Measurements from ENCODE around the gene SEPTIN5. TPM values are rescaled to one million over a fixed set of nuclear protein-coding genes. Genes with fewer than 3 reads are reported as not detected.
A peak's percentile ranks its signal among the peaks of the same experiment; 100 is the strongest.

Gene SEPTIN5
- polyA plus RNA-seq, 2 of the 4 experiments (the other 2 are of a cell fraction), result 4.6 to 12.6 TPM

DNA sequence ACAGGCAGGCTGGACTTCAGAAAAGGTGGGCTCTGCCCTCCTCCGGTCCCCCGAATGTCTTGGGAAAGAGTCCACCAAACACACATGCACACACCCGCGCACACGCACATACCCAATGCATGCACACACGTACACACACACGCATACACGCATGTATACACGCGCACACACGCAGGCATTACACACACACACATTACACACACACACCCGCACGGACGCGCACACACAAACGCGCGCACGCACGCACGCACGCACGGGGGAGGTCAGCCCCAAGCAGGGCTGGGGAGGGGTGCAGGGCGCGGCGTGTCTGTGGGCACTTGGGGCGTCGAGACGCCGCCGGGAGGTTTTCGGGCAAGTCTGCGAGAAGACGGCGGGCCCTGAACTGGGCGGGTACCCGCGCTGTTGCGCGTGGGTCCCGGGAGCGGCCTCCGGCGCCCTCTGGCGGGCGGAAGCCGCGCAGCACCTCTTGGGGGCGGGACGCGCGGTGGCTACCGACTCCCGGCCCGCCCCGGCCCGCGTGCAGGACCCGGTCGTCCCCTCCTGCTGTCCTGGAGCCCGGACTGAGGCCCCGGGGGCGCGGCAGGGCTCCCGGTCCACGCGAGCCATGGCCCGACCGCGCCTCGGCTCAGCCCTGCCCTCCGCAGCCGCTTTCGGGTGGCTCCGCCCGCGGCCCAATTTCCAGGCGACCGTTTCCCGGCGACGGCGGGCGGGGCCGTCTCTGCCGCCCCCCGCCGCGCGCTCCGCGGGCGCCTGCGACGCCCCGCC, 3.6 kb downstream of the SEPTIN5 start:
- no peak for TF ChIP-seq FOSL2 (IDR thresholded peaks at IDR 0.05)
- TF ChIP-seq FOSL2 (CRISPR knock-in tag; IDR thresholded peaks at IDR 0.05), result no peak
- 0 out of 2 replicates have a peak, but pooled peaks have one; percentile 33 for TF ChIP-seq MYC (IDR thresholded peaks at IDR 0.05; ENCODE audit: borderline replicate concordance, low read length)
- TF ChIP-seq, protein P1, sequence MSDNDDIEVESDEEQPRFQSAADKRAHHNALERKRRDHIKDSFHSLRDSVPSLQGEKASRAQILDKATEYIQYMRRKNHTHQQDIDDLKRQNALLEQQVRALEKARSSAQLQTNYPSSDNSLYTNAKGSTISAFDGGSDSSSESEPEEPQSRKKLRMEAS (IDR thresholded peaks at IDR 0.05), result peak; percentile 73
- TF ChIP-seq KDM5A (IDR thresholded peaks at IDR 0.05), result no peak
- TF ChIP-seq RAD21 (conservative IDR thresholded peaks at IDR 0.05 in 1 of 2, IDR thresholded peaks at IDR 0.05 in 1 of 2), result peak; percentile 46 to 79; a peak in 4 of 5 replicates
- TF ChIP-seq EP300 (IDR thresholded peaks at IDR 0.05), result no peak
- TF ChIP-seq RARB (CRISPR knock-in tag; IDR thresholded peaks at IDR 0.05), result no peak
- peak; percentile 72 for TF ChIP-seq SMC3 (IDR thresholded peaks at IDR 0.05)
- TF ChIP-seq, protein P2, sequence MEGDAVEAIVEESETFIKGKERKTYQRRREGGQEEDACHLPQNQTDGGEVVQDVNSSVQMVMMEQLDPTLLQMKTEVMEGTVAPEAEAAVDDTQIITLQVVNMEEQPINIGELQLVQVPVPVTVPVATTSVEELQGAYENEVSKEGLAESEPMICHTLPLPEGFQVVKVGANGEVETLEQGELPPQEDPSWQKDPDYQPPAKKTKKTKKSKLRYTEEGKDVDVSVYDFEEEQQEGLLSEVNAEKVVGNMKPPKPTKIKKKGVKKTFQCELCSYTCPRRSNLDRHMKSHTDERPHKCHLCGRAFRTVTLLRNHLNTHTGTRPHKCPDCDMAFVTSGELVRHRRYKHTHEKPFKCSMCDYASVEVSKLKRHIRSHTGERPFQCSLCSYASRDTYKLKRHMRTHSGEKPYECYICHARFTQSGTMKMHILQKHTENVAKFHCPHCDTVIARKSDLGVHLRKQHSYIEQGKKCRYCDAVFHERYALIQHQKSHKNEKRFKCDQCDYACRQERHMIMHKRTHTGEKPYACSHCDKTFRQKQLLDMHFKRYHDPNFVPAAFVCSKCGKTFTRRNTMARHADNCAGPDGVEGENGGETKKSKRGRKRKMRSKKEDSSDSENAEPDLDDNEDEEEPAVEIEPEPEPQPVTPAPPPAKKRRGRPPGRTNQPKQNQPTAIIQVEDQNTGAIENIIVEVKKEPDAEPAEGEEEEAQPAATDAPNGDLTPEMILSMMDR (IDR thresholded peaks at IDR 0.05), result peak; percentile 82
- TF ChIP-seq, protein P3, sequence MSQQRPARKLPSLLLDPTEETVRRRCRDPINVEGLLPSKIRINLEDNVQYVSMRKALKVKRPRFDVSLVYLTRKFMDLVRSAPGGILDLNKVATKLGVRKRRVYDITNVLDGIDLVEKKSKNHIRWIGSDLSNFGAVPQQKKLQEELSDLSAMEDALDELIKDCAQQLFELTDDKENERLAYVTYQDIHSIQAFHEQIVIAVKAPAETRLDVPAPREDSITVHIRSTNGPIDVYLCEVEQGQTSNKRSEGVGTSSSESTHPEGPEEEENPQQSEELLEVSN (IDR thresholded peaks at IDR 0.05; ENCODE audit: borderline replicate concordance, low read depth), result peak; percentile 57; the same call in 1 of the 2 replicates
- POLR2A ChIA-PET, result no interaction called here
- 45% methylated on average over 13 of the region's 96 CpGs for WGBS (ENCODE audit: missing lambda C conversion rate)
- Histone ChIP-seq H3K9me3 (no peaks in the 10 kb centered on the region), H3K4me2 (peak overlapping the region; percentile 93), H3K4me1 (peaks cover 9% of the 10 kb centered on the region; the same call in 1 of the 3 replicates), H3K27ac (peak overlapping the region; percentile 80 to 92), H3K4me3 (peak overlapping the region; percentile 45)
- DNase-seq (ENCODE audit: low read depth in 1 of 2, low spot score in 1 of 2) (peak; percentile 55 to 65), ATAC-seq (peak; percentile 67 to 88), FAIRE-seq (no peak)
- CTCF ChIA-PET, result interaction anchor here (1.0 to 2.9 kb wide), 7 partner anchors 8 to 88 kb away, joined by 3 to 13 read pairs (median 4); no protein-coding TSS in a partner anchor

DNA sequence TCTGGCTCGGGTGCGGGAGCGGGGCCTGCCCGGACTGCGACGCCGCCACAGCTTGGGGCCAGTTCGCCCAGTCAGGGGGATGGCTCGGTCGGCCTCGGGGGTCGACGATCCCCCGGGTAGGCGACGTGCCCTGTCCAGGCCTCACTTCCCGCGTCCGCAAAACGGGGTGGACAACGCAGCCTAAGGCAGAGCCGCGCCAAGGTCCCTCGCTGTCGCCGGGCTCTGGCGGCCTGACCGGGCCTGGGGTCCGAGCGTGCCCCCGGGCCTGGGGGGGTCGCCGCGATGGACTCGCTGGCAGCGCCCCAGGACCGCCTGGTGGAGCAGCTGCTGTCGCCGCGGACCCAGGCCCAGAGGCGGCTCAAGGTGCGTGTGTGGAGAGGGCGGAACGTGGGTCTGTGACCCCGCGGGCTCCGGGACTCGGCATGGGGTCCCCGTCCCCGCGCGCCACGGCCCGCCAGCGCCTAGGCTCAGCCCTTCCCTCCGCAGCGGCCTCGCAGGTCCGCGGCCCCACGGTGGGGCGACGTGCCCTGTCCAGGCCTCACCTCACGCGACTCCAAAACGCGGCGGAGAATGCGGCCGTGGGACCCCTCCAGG, 4.2 kb downstream of the SEPTIN5 start:
- peak overlapping the region; percentile 93 for H3K4me2 ChIP-seq
- H3K27ac ChIP-seq, result peak overlapping the region; percentile 80 to 92
- TF ChIP-seq CHD2 (IDR thresholded peaks at IDR 0.05; ENCODE audit: low read length, partially characterized antibody), result no peak
- TF ChIP-seq, protein P4, sequence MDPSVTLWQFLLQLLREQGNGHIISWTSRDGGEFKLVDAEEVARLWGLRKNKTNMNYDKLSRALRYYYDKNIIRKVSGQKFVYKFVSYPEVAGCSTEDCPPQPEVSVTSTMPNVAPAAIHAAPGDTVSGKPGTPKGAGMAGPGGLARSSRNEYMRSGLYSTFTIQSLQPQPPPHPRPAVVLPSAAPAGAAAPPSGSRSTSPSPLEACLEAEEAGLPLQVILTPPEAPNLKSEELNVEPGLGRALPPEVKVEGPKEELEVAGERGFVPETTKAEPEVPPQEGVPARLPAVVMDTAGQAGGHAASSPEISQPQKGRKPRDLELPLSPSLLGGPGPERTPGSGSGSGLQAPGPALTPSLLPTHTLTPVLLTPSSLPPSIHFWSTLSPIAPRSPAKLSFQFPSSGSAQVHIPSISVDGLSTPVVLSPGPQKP (IDR thresholded peaks at IDR 0.05; ENCODE audit: low read depth, low read length), result no peak
- no peak for TF ChIP-seq TP53 (CRISPR knock-in tag; IDR thresholded peaks at IDR 0.05)
- TF ChIP-seq EHMT2 (IDR thresholded peaks at IDR 0.05; ENCODE audit: low read depth), result no peak
- TF ChIP-seq GATA3 (IDR thresholded peaks at IDR 0.05; ENCODE audit: borderline replicate concordance), result no peak
- no peak for TF ChIP-seq EP300 (IDR thresholded peaks at IDR 0.05)
- TF ChIP-seq, protein P5, sequence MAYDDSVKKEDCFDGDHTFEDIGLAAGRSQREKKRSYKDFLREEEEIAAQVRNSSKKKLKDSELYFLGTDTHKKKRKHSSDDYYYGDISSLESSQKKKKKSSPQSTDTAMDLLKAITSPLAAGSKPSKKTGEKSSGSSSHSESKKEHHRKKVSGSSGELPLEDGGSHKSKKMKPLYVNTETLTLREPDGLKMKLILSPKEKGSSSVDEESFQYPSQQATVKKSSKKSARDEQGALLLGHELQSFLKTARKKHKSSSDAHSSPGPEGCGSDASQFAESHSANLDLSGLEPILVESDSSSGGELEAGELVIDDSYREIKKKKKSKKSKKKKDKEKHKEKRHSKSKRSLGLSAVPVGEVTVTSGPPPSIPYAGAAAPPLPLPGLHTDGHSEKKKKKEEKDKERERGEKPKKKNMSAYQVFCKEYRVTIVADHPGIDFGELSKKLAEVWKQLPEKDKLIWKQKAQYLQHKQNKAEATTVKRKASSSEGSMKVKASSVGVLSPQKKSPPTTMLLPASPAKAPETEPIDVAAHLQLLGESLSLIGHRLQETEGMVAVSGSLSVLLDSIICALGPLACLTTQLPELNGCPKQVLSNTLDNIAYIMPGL (CRISPR knock-in tag; IDR thresholded peaks at IDR 0.05; ENCODE audit: borderline replicate concordance), result no peak
- no peak for TF ChIP-seq ZC3H11A (IDR thresholded peaks at IDR 0.05)
- ATAC-seq (0 out of 6 replicates have a peak, but pooled peaks of 1 of the 2 experiments have one; percentile 2), DNase-seq (ENCODE audit: low read depth in 1 of 2, low spot score in 1 of 2) (no peak), FAIRE-seq (no peak)
- no CpG with 5 or more reads among the region's 70 CpGs for WGBS (ENCODE audit: missing lambda C conversion rate)
- ChIA-PET CTCF (interaction anchor here (1.0 to 1.6 kb wide), 3 partner anchors 9 to 86 kb away, joined by 3 to 4 read pairs (median 3); no protein-coding TSS in a partner anchor), POLR2A (no interaction called here)
- peak overlapping the region; percentile 45 for H3K4me3 ChIP-seq
- peaks cover 9% of the 10 kb centered on the region; the same call in 1 of the 3 replicates for H3K4me1 ChIP-seq
- H3K9me3 ChIP-seq, result no peaks in the 10 kb centered on the region

Data from A549 (cell line).